Measurements from ENCODE around the gene CTDSP2.
A peak's percentile ranks its signal among the peaks of the same experiment; 100 is the strongest.
"Not testable (repeated sequence)": the region's sequence is repeated elsewhere in the genome, so short reads cannot be mapped to it uniquely, and the experiment has no call there.

CTDSP2 gene

DNA sequence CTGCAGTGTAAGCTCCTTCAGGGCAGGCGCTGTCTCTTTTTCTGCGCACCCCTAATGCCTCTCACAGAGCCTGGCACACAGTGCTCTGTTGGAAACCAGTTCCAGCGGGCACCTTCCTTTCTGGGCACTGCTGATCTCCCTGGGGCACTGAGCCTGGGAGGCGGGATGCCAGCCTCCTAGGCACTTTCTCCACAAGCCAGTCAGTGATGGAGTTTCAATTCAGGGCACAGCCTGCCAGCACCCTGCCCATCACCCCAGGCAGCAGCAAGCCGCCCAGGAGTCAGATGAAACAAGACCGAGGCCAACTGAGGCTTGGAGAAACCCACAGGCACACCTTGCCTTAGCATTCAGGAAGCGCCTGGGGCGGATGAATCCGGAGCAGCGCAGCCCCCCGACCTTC is 5.7 kb upstream of the CTDSP2 start:
- DNase-seq = no peak

DNA sequence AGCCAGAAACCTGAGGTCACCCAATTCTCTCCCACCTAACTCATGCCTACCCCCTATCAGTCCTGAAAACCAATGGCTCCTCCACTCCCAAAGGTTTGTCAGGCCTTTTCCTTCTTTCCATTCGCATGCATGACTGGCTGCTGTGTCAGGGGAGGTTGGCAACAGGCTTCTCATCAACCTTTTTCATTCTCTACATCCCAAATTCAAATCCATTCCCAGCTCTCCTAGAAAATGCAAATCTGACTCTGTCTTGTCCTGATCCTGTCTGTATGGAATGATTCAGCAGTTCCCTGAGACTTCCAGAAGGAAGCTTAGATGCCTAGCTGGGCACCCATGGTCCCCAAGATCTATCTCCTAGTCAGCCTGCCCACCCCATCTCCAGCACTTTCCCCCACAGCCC is 5.0 kb upstream of the CTDSP2 start:
- no peak for DNase-seq

DNA sequence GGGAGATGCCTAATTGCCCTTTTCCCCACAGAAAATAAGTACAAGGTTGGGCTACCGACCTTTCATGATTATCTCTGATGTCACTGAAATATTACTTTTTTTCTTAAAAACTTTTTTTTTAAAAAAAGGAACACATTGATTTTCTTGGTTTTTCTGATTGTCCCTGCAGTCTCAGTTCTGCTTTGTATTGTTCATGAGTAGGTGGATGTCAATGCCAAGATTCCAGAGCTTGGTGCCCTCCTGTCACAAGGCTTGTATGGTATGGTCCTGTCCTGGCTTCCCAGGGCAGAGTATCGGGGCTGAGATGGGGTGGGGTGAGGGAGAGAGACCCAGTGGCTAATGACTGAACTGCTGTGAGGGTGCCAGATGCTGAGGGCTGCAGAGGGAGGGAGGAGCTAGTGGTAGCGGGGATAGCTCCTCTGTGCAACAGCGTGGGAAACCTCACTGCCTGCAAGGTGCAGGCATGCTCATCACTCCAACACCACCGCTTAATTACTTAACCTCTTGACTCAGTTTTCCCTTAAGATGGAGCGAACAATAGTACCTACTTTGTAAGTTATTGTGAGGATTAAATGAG is 4.4 kb upstream of the CTDSP2 start:
- no peak for DNase-seq

GRCh38 chr12:57849447-57849846 is 2.9 kb upstream of the CTDSP2 start:
- DNase-seq = not testable (repeated sequence)

DNA sequence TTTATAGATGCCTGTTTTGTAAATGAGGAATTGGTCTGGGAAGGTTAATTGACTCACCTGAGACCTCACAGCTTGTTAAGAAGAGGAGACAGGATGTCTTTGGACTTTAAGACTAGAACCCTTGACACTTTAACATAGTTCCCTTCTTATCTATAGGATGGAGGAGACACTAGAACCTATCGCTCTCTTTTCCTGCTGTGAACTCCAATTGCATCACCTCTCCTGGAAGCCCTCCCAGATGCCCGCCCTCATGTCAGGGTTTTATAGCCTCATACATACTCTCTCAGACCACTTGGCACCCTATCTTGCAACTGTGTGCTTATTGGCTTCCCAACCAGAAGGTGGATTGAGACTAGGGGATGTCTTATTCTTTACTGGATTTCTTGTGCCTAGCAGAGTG is 2.5 kb upstream of the CTDSP2 start:
- DNase-seq = no peak

GRCh38 chr12:57848208-57848607 is 1.7 kb upstream of the CTDSP2 start:
- DNase-seq = no peak

DNA sequence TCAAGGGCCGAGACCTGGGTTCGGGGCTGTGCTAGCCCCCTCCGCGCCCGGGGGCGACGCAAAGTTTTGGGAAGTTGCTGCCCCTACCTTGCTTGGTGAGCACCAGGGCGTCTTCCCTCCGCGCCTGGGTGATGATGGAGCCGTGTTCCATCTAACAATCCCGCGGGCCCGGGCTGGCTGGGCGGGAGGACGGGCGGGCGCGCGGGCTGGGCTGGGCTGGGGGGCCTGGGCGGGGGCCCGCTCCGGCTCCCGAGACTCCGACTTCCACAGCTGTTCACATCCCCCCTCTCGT is 298 bp downstream of the CTDSP2 start:
- DNase-seq = no peak

GRCh38 chr12:57845478-57846284 is 848 bp downstream of the CTDSP2 start:
- peak; percentile 86 for DNase-seq

DNA sequence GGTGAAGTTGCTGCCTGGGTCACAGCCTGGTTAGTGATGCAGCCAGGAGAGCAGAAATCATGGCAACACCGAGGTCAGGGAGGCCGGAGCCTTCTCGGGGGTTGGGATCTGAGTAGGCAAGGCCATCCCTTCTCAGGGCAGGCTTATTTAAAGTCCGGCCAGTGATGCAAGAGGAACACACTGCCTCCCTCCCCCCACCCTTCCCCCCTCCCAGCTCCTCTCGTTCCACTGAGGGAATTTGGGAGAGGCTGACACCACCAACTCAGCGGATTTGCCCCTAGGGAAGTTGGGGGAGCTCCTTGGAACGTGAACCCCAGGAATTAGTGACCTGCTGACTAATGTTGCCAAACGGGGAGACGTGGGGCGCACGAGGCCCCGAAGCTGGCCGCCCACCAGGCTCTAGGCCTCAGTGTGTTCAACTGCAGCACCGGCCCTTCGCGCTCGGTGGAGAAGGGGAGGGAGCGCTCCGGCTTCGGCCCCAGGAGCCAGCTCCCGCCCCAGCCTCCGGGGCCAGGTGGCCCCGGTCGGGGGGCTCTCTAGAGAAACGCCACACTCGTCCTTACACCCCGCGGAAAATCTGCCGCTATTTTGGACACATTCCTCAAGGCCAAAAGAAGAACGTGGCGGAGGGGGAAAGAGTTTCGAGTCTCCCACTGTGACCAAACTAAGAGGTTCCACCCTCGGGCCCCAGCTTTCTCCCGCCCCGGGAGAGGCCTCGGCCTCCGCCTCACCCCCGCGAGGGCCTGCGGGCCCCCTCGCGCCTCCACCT is 1.6 kb downstream of the CTDSP2 start:
- peak; percentile 75 for DNase-seq

GRCh38 chr12:57842342-57843294 is 3.9 kb downstream of the CTDSP2 start:
- peak; percentile 75 for DNase-seq

- no peak for DNase-seq
These were observed 5.1 kb downstream of the CTDSP2 start for GRCh38 chr12:57841445-57841844.

GRCh38 chr12:57840726-57841125 is 5.8 kb downstream of the CTDSP2 start:
- DNase-seq = no peak

GRCh38 chr12:57839996-57840395 is 6.5 kb downstream of the CTDSP2 start:
- DNase-seq = no peak

- peak; percentile 71 for DNase-seq
These were observed 7.8 kb downstream of the CTDSP2 start for GRCh38 chr12:57838594-57839302.

- no peak for DNase-seq
These were observed 8.5 kb downstream of the CTDSP2 start for GRCh38 chr12:57837864-57838562.

DNA sequence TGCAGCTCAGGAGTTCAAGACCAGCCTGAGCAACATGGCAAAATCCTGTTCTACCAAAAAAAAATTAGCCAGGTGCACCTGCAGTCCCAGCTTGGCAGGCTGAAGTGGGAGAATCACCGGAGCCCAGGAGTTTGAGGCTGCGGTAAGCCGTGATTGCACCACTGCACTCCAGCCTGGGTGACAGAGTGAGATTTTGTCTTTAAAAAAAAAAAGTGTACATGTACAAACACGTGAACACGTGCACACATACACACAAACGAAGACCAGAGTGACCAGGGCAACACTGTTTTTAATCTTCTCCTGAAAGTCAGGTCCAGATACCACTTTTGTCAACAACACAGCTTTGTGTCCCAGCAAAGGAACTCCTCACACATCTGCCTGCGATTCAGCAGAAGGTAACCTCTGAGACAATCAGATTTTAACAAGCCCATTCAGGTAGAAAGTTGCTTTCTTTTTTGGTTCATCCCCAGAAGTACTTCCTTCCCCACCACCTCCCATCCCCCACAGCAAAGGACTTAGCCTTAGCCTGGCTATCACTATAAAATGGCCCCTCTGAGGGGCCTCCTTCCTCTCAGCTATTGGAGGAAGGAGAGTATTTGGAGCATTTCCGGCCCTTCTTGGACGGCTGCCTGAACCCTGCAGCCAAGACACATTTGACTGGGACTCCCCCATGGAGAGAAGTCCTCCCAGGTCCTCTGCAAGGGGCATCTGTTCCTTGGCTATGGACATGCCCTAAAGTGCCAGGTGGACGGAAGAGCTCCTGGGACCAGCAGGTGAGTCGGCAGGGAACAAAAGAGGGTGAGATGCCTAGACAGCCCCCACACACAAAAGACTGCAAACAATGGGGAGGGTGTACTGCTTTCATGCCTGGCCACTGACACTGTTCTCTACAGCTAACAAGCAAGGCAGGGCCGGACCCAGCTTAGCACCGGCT is 9.8 kb downstream of the CTDSP2 start:
- peak; percentile 74 for DNase-seq

DNA sequence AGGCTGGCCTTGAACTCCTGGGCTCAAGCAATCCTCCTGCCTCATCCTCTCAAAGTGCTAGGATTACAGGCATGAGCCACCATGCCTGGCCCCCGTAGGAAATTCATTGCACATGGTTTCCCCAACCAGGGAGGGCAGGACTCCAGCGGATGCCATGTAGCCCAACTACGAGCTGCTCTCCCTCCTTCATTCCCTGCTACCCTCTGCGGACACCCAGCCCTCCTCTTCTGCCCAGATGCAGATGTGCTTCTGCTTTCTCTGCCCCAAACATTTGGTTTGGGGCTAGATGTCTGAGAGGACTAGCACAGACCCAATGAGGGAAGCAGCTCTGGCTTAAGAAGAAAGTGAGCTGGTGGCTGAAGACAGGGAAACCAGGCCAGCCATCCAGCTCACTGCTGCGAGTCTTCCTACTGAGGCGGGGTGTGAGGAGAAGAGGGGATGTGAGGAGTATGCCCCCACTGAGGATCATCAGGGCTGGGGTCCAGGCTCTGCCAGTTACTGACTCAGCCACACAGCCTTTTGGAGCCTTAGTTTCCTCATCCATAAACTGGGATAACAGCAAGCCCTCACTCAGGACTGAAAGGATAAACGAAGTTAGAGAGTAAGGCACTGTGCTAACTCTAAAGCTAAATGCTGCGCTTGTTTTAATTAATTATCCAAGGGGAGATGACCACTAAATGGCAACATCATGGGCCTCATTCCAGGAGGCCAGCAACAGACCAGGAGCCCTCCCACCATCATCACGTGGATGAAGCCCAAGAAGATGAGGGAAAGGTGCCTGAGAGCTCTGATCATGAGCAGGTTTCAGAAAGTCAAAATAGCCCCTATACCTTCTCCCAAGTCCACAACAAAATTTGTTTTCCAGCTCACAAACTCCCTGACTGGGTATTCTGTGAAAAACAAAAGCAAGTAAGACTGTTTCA is 10.9 kb downstream of the CTDSP2 start:
- DNase-seq = no peak

DNA sequence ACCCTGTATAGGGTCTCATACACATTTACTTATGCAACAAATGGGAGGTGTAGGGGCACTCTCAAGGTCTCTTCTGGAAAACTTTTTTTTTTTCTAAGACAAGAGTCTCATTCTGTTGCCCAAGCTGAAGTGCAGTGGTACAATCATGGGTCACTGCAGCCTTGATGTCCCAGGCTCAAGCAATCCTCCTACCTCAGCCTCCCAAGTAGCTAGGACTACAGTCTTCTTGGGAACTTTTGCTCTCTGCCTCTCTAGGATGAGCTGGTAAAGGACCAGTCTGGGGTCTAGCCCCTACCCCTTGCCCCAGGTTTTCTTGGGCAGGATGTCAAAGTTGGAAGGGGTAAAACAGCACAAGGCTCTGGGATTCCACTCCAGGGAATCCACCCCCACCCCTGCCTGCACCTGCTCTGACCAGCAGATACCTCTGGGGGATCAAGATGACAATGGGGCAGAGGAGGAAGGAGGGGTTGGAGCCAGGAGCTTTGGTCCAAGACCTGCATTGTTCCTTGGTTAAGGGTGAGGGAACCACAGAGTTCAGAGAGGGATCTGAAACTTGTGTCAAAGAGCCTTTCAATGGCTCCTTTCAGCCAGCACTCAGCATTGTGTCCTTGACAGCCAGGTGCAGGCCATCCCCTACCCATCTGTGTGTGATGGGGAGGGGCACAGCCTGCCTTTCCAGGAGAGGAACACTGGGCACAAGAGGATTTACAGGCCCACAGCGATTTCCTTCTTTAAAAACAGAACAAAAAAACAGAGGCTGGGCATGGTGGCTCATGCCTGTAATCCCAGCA is 12.2 kb downstream of the CTDSP2 start:
- DNase-seq = no peak

DNA sequence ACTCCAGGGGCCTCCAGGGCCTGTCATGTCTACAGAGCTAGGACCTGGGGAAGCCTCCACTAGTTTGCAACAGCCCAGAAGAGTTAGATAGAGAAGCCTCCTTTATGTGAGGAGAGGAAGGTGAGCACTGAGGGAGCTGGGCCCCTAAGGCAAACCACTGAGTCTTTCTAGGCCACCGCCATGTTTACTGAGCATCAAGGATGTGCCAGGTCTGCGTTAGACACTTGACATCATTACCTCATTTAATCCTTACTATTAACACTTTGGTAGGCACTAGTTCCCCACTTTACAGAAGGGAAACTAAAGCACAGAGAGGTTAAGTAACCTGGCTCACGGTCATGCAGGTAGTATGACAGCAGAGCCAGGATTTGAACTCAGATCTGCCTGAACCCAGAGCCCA is 12.9 kb downstream of the CTDSP2 start:
- DNase-seq = no peak

All from activated effector memory CD4-positive, alpha-beta T cell treated with anti-CD3 and anti-CD28 coated beads, Interleukin-2, amount 50 U/mL, for 16 hours (primary cell).